ENCODE data around the gene LRRC17.

Gene LRRC17

GRCh38 chr7:102982235-102982634, 69.4 kb downstream of the LRRC17 start:
- H3K4me1 Mint-ChIP-seq = no peaks in the 10 kb centered on the region
- no peaks in the 10 kb centered on the region for H3K36me3 Mint-ChIP-seq
- no peaks in the 10 kb centered on the region for H3K9me3 Mint-ChIP-seq
- no peak overlapping the region for H3K27ac Mint-ChIP-seq
- H3K27me3 Mint-ChIP-seq = no peaks in the 10 kb centered on the region
- no peak overlapping the region for H3K4me3 Mint-ChIP-seq

- Mint-ChIP-seq H3K27ac (no peak overlapping the region), H3K27me3 (no peaks in the 10 kb centered on the region), H3K4me1 (no peaks in the 10 kb centered on the region), H3K36me3 (no peaks in the 10 kb centered on the region), H3K4me3 (no peak overlapping the region), H3K9me3 (no peaks in the 10 kb centered on the region)
These were observed 70.8 kb downstream of the LRRC17 start for GRCh38 chr7:102983602-102984001.

GRCh38 chr7:102985176-102985783, 72.5 kb downstream of the LRRC17 start:
- Mint-ChIP-seq H3K4me3 (no peak overlapping the region), H3K27me3 (no peaks in the 10 kb centered on the region), H3K36me3 (no peaks in the 10 kb centered on the region), H3K9me3 (no peaks in the 10 kb centered on the region), H3K4me1 (no peaks in the 10 kb centered on the region), H3K27ac (no peak overlapping the region)

- Mint-ChIP-seq H3K4me3 (no peak overlapping the region), H3K27me3 (no peaks in the 10 kb centered on the region), H3K27ac (no peak overlapping the region), H3K36me3 (no peaks in the 10 kb centered on the region), H3K4me1 (no peaks in the 10 kb centered on the region), H3K9me3 (no peaks in the 10 kb centered on the region)
These were observed 75.3 kb downstream of the LRRC17 start for GRCh38 chr7:102988088-102988487.

GRCh38 chr7:102988631-102989560, 76.1 kb downstream of the LRRC17 start:
- H3K27me3 Mint-ChIP-seq = no peaks in the 10 kb centered on the region
- H3K4me3 Mint-ChIP-seq = no peak overlapping the region
- no peaks in the 10 kb centered on the region for H3K36me3 Mint-ChIP-seq
- no peak overlapping the region for H3K27ac Mint-ChIP-seq
- no peaks in the 10 kb centered on the region for H3K9me3 Mint-ChIP-seq
- no peaks in the 10 kb centered on the region for H3K4me1 Mint-ChIP-seq

GRCh38 chr7:102990642-102991041, 77.8 kb downstream of the LRRC17 start:
- H3K27ac Mint-ChIP-seq = no peak overlapping the region
- H3K4me1 Mint-ChIP-seq = no peaks in the 10 kb centered on the region
- no peaks in the 10 kb centered on the region for H3K36me3 Mint-ChIP-seq
- H3K4me3 Mint-ChIP-seq = no peak overlapping the region
- no peaks in the 10 kb centered on the region for H3K27me3 Mint-ChIP-seq
- H3K9me3 Mint-ChIP-seq = no peaks in the 10 kb centered on the region

GRCh38 chr7:102991077-102991539, 78.3 kb downstream of the LRRC17 start:
- H3K36me3 Mint-ChIP-seq = no peaks in the 10 kb centered on the region
- H3K27me3 Mint-ChIP-seq = no peaks in the 10 kb centered on the region
- H3K27ac Mint-ChIP-seq = no peak overlapping the region
- H3K4me1 Mint-ChIP-seq = no peaks in the 10 kb centered on the region
- no peaks in the 10 kb centered on the region for H3K9me3 Mint-ChIP-seq
- H3K4me3 Mint-ChIP-seq = no peak overlapping the region

GRCh38 chr7:102991540-102992214, 78.9 kb downstream of the LRRC17 start:
- no peaks in the 10 kb centered on the region for H3K27me3 Mint-ChIP-seq
- no peaks in the 10 kb centered on the region for H3K36me3 Mint-ChIP-seq
- no peak overlapping the region for H3K4me3 Mint-ChIP-seq
- no peak overlapping the region for H3K27ac Mint-ChIP-seq
- no peaks in the 10 kb centered on the region for H3K4me1 Mint-ChIP-seq
- no peaks in the 10 kb centered on the region for H3K9me3 Mint-ChIP-seq

GRCh38 chr7:102992509-102992937, 79.7 kb downstream of the LRRC17 start:
- H3K4me3 Mint-ChIP-seq = no peak overlapping the region
- no peaks in the 10 kb centered on the region for H3K36me3 Mint-ChIP-seq
- no peaks in the 10 kb centered on the region for H3K27me3 Mint-ChIP-seq
- no peaks in the 10 kb centered on the region for H3K9me3 Mint-ChIP-seq
- H3K27ac Mint-ChIP-seq = no peak overlapping the region
- H3K4me1 Mint-ChIP-seq = no peaks in the 10 kb centered on the region

- H3K27me3 Mint-ChIP-seq = no peaks in the 10 kb centered on the region
- no peak overlapping the region for H3K27ac Mint-ChIP-seq
- H3K9me3 Mint-ChIP-seq = no peaks in the 10 kb centered on the region
- H3K36me3 Mint-ChIP-seq = no peaks in the 10 kb centered on the region
- H3K4me3 Mint-ChIP-seq = no peak overlapping the region
- no peaks in the 10 kb centered on the region for H3K4me1 Mint-ChIP-seq
These were observed 80.3 kb downstream of the LRRC17 start for GRCh38 chr7:102992938-102993717.

GRCh38 chr7:102993718-102994029, 80.9 kb downstream of the LRRC17 start:
- H3K27me3 Mint-ChIP-seq = no peaks in the 10 kb centered on the region
- no peaks in the 10 kb centered on the region for H3K9me3 Mint-ChIP-seq
- no peaks in the 10 kb centered on the region for H3K4me1 Mint-ChIP-seq
- no peak overlapping the region for H3K4me3 Mint-ChIP-seq
- H3K27ac Mint-ChIP-seq = no peak overlapping the region
- H3K36me3 Mint-ChIP-seq = no peaks in the 10 kb centered on the region

- Mint-ChIP-seq H3K27ac (no peak overlapping the region), H3K4me1 (no peaks in the 10 kb centered on the region), H3K27me3 (no peaks in the 10 kb centered on the region), H3K36me3 (peaks cover 2% of the 10 kb centered on the region), H3K4me3 (no peak overlapping the region), H3K9me3 (no peaks in the 10 kb centered on the region)
These were observed 81.8 kb downstream of the LRRC17 start for GRCh38 chr7:102994567-102994966.

Measured in activated naive CD4-positive, alpha-beta T cell treated with anti-CD3 and anti-CD28 coated beads, Interleukin-2, amount 50 U/mL, for 24 hours (primary cell).